Posterior cingulate gyrus (tissue), 11 donors: ENCODE data around the gene TEX47.

ENCODE experiments used
- DNase-seq, 10 donors: peaks; one replicate each; pipeline versions ENCODE4 v3.0.0 to v3.0.0-alpha.2; 2020 to 2021; ENCODE audit warnings: mixed read lengths in 3 of 10
- intact Hi-C: fragments of 100-400 bp; cut with DNase I; formaldehyde crosslinking; loops from one replicate; pipeline ENCODE4 v1.15.1; 2023

TEX47 gene

GRCh38 chr7:88756802-88757201, 38.7 kb downstream of the TEX47 start:
- intact Hi-C loops: no loop called here
- DNase-seq: no peak

- intact Hi-C loops: no loop called here
- DNase-seq: no peak
Measured at GRCh38 chr7:88746126-88746525, 49.4 kb downstream of the TEX47 start.
